GM18517 (cell line): ENCODE results near the gene STARD10.
"Not testable (repeated sequence)": the region's sequence is repeated elsewhere in the genome, so short reads cannot be mapped to it uniquely, and the experiment has no call there.

Source experiments
- ATAC-seq: cut with Tn5 transposase; IDR thresholded peaks from one replicate; pipeline ENCODE4 v1.9.1; 2021; ENCODE audit warnings: mild to moderate bottlenecking, moderate library complexity; ENCODE audit not compliant: unreplicated experiment

Gene STARD10, protein sequence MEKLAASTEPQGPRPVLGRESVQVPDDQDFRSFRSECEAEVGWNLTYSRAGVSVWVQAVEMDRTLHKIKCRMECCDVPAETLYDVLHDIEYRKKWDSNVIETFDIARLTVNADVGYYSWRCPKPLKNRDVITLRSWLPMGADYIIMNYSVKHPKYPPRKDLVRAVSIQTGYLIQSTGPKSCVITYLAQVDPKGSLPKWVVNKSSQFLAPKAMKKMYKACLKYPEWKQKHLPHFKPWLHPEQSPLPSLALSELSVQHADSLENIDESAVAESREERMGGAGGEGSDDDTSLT

DNA sequence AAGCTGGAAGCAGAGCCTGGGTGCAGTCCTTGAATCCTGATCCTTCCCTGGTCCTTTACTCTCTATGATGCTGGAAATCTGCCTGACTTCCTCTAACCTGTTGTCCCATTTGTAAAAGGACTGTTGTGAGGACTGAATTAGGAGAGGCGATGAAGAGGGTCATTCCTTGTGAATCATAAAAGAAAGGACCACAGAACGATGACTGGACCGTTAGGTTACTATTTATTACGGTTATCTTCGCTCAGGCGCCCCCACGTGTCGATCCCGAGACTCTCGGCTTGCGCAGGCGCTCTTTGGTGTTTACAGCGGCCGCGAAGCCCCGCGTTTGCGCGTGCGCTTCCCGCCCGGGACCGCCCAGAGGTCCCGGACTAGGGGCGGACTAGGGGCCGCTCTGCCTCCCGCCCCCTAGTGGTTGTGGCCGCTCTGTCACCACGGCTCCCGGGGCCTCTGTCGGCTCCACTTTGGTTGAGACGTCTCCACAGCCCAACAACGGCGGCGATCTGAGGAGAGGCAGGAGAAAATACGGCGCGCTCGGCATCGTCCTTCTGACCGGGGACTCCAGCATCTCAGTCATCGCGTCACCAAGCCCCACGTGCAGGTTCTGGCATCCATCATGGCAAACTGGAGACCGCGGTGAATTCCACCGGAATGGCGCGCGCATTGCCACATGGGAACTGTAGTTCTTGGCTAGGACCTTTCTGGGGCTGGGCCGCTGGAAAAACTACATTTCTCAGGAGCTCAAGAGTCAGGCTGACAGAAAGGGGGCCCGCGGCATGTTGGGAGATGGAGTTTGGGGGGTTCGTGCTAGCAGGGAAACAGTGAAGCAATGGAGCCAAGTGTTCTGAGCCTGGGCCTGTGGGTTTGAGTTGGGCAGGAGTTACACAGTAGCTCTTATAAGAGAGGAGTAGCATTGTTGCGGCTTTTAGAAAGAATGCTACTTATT, at the start of gene STARD10:
Gene STARD10, minus strand, starts transcription at position 623 of the 943 bp plus-strand sequence. CDS start 12,866 bp downstream, outside the sequence.
- ATAC-seq = peak; percentile 70

DNA sequence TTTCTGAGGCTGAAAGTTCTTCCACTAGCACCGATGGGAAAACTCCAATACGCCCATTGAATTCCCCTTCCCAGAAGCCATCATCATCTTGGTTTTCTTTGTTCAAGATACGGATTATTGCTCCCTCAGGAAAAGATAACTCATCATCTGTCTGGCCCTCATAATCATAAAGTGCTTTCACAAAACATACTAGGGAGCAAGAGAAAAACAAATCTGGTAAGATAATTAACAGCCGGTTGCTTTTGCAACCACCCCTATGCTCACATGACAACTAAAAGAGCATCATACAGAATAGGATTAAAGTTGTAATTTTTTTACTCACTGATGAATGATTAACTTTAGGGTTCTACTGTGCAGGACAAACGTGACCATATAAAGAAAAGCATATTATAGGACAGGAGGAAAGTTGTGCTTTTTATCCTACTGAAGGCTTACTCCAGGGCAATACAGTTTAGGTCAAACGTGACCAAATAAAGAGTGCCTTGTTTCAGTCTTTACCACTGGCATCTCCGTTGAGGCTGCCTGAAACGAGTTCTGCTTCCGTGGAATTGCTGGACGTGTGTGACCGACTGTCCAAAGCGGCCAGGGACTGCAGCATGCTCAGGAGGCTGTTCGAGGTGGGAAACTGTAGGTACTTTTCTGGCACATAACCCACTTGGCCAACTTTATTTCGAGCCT, 48.9 kb upstream of the STARD10 start:
- ATAC-seq = no peak

DNA sequence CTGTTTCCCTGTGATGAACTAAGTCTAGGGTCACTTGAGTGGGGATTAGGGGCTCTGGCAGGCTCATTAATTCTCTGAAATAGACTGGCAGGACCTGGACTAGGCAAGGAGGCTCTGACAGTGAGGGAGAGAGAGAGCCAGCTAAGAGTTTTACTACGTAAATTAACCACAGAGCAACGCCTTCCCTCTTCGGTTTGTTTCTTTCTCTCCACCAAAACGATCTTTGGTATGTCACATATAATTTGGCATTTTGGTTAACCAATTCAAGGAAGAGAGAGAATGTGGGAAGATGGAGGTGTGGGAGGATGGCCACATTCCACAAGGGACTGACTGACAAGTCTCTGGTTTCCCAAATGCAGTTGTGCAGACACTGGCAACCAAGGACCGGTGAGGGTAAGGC, 48.3 kb upstream of the STARD10 start:
- no peak for ATAC-seq

DNA sequence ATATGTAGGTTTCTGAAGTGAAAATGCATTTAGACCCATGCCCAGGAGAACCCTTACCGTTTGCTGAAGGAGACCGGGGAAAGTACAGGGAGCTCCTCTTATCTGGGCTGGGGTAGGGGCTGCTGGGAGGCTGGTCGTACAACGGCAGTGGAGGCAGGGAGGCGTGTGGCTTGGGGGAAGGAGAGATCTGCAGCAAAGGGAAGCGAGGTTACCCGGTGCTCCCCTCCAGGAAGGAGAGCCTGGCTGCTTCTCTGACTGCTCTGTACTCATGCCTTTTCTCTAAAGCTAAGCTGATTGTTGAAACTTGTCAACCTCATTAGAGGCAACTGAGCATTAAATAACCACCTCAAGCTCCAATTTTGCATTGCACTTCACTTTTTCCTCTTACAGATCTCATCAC, 47.5 kb upstream of the STARD10 start:
- no peak for ATAC-seq

DNA sequence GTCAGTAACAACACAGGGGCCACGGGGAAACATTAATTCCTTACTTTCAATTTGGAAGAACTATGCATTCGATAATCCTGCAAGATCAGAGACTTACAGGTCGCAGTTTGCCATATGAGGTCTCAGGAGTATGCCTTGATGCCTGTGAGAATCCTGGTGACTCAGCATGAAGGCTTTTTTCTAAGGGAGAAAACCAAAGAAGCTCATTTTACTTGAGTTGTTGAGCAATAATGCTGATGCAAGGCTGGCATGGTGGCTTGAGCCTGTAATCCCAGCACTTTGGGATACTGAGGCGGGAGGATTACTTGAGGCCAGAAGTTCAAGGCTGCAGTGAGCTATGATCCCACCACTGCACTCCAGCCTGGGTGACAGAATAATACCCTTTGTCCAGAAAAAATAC, 46.9 kb upstream of the STARD10 start:
- no peak for ATAC-seq

DNA sequence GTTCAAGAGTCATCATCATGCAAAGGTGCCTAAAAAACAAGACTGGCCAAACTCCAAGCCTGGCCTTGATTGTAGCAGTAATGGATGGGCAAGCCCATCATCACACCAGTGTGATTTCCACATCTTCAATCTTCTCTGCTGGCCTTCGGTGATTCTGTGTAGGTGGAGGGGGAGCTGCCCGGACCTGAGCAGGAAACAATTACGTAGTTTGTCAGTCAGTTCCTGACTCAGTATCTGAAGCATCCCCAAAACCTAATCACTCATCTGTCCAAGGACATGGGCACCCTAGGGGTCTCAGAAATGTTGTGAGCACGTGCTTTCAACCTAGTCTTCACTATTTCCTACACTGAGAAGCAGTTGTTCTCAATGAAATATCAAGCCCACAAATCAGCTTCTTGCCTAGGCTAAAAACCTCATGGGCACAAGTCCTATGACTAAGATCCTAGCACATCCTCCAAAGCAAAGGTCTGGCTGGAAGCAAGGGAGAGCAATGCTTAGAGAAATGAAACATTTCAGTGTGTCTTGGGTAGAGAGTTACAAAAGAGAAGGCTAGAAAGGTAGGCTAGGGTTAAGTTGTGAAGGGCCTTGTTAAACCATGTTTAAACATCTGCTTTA, 45.0 kb upstream of the STARD10 start:
- ATAC-seq = no peak

DNA sequence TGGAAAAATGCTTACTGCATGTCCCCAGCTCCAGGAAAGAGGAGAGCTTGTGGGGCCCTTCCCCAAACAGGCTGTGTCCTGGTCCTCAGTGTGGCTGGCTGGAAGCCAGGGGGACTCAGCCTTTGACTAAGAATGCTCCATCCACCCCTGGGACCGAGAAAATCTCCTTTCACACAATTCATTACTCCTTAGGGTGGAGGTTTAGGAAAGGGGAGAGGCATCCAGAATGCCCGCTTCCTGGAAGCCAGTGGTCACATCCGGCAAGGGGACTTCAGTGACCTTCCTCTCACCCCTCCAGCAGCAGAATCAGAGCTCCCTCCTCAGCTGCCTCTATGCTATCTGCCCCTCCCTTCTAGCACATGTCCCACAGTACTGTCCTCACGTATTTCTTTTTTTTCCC, 42.3 kb upstream of the STARD10 start:
- ATAC-seq = no peak

DNA sequence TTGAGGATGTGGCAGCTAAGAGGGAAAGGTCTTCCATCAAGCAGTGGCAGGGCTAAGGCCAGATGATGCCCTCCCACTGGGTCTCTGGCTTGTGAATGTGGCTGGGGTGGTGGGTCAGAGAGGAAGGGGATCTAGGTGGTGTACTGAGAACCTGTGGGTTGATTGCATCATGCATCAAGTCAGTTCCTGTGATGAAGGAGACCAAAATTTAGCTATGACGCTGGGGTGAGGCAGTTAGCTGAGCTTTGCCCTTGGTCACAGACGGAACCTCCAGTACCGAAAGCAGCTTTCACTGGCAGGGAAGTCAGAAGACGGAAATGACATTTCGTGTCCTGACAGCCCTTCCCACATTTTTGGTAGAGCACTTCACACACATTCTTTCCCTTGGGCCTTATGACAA, 41.1 kb upstream of the STARD10 start:
- no peak for ATAC-seq

DNA sequence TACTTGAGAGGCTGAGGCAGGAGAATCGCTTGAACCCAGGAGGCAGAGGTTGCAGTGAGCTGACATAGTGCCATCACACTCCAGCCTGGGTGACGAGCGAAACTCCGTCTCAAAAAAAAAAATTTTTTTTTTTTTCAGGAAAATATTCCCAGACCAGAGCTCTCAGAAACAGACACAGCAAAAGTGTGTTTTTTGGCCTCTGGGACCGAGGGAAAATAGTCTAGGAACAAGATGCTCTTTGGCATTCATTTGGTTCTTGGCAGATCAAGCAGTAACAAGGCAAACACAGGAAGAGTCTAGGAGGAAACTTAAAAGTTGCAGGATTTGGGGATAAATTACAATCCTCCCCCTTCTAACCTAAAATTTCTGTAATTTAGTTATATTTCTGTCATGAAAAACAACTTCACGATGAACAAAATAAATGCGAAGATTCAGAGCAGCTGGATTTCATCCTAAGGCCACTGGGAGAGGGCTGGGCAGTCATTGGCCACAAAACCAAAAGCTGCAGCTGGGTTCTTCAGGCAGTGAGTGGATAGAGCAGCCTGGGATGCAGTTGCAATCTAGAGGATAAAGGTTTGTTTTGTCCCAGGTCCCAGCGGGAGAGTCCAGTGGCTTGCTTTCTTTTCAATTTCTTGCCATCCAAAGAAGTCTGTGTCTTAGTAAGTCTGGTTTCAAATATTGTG, 40.1 kb upstream of the STARD10 start:
- ATAC-seq = no peak

DNA sequence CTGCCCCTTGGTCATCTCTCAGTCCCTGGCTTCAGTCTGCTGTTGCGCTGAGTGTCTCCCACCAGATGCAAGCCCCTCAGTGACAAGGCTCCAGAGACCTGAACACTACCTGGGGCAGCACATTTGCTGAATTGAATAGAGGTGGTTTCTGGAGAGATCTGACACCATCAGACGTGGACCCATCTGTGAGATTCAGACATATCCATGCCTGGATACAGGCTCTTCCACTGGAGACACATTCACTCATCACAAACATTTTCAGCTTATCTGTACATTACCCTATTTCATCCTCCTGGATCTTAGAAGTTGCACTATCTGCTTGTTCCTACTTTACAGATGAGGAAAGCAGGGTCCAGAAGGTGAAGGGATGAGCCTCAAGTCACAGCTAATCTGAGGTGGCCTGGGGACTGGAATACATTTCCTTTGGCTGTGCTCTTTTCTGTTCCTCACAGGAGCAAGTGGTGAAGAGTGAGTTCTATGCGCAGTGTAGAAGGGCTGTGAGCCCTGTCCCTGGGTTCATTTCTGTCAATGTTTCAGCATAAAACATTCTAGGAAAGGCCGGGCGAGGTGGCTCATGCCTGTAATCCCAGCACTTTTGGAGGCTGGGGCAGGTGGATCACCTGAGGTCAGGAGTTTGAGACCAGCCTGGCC, 39.4 kb upstream of the STARD10 start:
- ATAC-seq = no peak

DNA sequence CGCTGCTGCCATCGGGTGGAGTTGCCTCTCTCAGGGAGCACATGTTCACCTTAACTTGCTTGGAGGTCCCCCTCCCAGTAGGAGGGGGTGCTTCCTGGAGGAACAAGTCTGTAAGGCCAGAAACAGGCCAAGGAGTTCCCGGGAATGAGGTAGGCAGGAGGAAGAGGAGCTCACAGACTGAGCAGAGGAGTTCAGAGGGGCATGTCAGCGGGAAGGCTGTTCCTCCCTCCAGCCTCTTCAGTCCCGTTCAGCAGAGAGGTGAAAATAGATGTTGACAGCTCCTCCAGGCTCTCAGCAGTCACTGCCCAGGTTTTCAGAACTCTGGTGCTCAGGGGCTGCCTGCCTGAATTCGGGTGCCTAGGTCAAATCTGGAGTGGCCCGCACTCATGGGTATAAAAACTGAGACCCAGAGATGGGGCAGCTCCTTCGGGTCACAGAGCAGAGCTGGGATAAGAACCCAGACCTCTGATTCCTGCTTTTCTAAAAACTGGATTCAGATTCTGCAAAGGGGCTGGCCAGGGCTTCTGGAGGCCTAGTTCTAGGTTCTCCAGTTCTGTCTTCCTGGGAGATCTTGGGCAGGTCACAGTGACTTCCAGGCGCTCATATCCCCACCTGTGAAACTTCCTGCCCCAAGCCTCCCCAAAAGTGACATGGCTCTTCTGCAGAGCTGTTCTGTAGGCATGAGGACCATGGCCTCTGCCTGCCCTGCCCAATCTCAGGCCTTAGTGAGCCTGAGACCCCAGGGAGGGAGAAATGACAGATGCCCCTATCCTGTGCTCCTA, 38.6 kb upstream of the STARD10 start:
- ATAC-seq = no peak

DNA sequence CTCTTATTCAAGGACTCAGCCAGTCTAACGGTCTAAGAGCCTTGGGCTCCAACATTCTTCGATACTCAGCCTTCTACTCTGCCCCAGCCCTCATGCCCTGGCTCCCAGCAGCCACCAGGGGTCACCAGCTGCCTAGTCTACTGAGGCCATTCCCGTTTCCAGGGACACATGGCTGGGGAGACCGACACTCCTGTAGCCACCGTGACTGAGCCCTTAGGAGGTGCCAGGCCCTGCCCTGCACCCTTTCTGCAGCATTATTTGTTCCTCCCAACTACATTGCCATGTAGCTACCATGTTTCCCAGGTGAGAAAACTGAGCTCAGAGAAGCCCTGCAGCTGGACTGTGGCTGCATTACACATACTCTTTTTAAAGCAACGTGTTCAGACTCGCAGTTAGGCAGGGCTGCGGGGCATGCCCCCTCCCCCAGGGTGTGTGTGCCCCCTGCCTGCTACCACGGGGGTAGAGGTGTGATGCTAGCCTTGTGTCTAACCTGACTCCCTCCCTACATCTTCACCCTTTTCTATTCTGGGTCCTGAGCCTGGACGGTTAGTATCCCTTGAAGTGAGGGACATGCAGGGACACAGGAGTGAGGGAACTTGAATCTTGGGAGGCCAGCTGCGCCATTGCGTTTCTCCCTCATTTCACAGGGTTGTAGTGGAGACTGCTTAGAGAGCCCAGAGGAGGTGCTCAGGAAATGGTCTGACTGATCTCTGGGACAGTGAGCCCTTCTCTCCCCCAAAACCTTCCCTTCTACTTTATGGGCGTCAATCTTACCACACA, 37.9 kb upstream of the STARD10 start:
- no peak for ATAC-seq

DNA sequence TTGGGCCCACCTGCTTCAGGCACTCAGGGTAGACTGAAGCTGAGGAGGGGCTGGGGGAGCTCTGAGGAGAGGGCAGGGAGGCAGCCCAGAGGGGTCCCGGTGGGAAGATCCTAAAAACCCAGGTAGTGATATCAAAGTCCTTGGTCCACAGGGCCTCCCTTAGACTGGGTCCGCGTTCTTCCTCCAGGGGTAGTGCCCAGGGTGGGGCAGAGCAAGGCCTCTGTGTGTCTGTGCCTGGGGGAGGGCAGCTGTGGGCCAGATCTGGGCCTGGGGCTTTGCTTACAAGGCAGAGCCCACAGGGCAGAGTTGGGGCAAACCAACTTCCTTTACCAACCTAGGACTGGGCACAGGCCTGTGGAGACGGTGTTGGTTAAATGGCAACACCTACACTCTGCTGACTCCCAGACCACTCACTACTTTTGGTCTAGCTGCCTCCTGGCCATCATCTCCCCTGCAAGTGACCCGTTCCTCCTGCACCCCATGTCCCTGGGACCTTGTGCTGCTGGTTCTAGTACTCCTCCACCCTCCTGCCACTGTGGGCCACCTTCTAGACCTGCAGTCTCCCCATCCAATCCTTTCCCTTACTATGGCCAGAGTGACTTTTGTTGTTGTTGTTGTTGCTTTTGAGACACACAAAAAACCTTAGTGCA, 36.2 kb upstream of the STARD10 start:
- no peak for ATAC-seq

DNA sequence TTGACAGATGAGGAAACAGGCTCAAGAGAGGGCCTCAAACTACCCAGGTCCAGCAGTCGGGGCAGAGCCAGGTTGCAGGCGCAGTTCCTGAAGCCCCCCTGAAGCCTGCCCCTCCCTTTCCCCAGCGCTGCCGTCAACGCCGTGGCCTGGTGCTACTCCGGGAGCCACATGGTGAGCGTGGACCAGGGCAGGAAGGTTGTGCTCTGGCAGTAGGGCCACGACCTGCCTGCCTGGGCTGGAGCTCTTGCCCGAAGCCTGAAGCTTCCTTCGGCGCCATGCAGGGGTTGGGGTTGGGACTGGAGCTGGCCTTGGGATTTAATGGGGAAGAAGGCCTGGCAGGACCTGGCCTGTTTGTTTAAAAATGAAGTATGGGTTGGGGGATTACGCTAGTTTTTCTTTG, 35.3 kb upstream of the STARD10 start:
- ATAC-seq = no peak

DNA sequence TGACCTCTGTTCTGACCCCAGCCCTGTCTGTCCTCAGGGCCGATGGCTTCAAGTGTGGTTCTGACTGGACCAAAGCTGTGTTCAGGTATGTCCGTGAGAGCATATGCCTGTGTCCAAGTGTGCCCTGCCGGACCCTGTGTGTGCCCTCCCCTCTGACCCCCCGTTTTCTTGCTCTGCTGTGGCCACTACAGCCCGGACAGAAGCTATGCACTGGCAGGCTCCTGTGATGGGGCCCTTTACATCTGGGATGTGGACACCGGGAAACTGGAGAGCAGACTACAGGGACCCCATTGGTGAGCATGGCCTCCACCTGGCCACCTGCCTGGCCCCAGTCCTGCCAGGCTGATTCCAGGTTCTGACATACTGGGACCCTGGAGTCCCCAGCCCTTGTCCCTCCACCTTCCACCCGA, 34.9 kb upstream of the STARD10 start:
- ATAC-seq = no peak

DNA sequence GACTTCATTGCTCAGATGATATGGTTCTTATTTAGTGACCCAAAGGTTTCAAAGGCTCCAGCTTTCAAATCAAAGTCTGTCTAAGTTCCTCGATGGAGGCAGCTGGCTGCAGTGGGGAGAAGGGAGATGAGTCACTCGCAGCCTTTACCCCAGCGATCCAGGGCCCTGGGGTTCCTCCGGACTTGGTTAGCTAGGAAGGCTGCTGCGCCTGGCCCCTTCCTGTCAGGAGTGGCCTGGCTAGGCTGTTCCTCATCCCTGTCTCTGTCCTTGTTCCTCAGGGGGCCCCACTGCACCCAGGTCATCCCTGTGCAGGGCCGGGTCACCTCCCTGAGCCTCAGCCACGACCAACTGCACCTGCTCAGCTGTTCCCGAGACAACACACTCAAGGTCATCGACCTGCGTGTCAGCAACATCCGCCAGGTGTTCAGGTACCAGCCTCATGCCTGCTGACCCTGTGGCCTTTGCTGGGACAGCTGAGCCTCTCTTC, 34.3 kb upstream of the STARD10 start:
- ATAC-seq = no peak

DNA sequence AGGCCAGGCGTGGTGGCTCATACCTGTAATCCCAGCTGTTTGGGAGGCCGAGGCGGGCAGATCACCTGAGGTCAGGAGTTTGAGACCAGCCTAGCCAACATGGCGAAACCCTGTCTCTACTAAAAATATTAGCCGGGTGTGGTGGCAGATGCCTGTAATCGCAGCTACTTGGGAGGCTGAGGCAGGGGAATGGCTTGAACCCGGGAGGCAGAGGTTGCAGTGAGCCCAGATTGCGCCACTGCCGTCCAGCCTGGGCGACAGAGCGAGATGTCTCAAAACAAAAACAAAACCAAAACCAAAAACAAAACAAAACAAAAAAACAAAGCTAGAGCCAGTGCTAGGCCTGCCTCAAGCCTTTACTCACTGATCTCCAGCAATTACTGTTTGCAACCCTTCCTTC, 33.8 kb upstream of the STARD10 start:
- not testable (repeated sequence) for ATAC-seq

DNA sequence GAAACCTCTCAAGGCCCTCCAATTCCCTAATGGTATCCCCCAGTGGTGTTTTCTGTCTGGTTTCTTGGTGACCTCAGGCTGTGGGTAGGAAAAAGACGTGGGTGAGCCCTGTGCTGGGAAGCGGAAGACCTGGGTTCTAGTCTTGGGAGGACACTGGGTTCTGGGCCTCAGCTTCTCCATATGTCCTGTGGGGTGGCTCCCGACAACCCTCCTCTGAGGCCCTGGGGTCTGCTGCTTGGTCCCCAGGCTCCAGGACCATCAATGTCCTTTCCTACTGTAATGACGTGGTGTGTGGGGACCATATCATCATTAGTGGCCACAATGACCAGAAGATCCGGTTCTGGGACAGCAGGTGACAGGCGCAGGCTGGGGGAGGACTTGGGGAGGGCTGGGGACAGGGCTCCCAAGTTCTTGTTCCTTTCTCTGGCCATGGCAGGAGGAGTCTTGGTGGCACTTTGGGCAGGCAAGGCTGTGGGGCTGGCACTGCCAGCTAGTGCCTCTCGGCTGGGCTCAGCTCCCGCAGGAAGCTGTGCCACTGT, 33.2 kb upstream of the STARD10 start:
- no peak for ATAC-seq
